HG03280 (cell line): Measurements from ENCODE around the gene SCNN1A.

Source experiments
- ATAC-seq: cut with Tn5 transposase; IDR thresholded peaks from one replicate; pipeline ENCODE4 v1.9.1; 2021; ENCODE audit warnings: mild to moderate bottlenecking, moderate library complexity; ENCODE audit not compliant: unreplicated experiment

Gene SCNN1A

GRCh38 chr12:6384499-6385436 is 9.4 kb upstream of the SCNN1A start:
- ATAC-seq, result no peak

GRCh38 chr12:6383572-6384498 is 8.5 kb upstream of the SCNN1A start, which contains the start of gene LTBR:
LTBR (plus strand) TSS chr12:6384162; CDS start chr12:6384359, 197 bp downstream.
- no peak for ATAC-seq

GRCh38 chr12:6382982-6383381 is 7.6 kb upstream of the SCNN1A start:
- ATAC-seq, result no peak

- no peak for ATAC-seq
These were observed 7.0 kb upstream of the SCNN1A start for GRCh38 chr12:6382371-6382770.

GRCh38 chr12:6380141-6381121 is 5.1 kb upstream of the SCNN1A start:
- ATAC-seq, result no peak

- no peak for ATAC-seq
These were observed 3.5 kb upstream of the SCNN1A start for GRCh38 chr12:6378709-6379472.

- no peak for ATAC-seq
These were observed 2.3 kb upstream of the SCNN1A start for GRCh38 chr12:6377667-6377994.

GRCh38 chr12:6376870-6377666 is 1.7 kb upstream of the SCNN1A start:
- no peak for ATAC-seq

GRCh38 chr12:6376079-6376869 is 911 bp upstream of the SCNN1A start:
- no peak for ATAC-seq

GRCh38 chr12:6374786-6375160 is 590 bp downstream of the SCNN1A start:
- no peak for ATAC-seq

- no peak for ATAC-seq
These were observed 1.2 kb downstream of the SCNN1A start for GRCh38 chr12:6374028-6374785.

GRCh38 chr12:6373022-6373787 is 2.2 kb downstream of the SCNN1A start:
- no peak for ATAC-seq

GRCh38 chr12:6372403-6373003 is 2.9 kb downstream of the SCNN1A start:
- ATAC-seq, result no peak

GRCh38 chr12:6370994-6371754 is 4.2 kb downstream of the SCNN1A start:
- no peak for ATAC-seq

GRCh38 chr12:6370576-6370935 is 4.8 kb downstream of the SCNN1A start:
- no peak for ATAC-seq
